ENCODE results near the gene XXYLT1.

Gene XXYLT1

DNA sequence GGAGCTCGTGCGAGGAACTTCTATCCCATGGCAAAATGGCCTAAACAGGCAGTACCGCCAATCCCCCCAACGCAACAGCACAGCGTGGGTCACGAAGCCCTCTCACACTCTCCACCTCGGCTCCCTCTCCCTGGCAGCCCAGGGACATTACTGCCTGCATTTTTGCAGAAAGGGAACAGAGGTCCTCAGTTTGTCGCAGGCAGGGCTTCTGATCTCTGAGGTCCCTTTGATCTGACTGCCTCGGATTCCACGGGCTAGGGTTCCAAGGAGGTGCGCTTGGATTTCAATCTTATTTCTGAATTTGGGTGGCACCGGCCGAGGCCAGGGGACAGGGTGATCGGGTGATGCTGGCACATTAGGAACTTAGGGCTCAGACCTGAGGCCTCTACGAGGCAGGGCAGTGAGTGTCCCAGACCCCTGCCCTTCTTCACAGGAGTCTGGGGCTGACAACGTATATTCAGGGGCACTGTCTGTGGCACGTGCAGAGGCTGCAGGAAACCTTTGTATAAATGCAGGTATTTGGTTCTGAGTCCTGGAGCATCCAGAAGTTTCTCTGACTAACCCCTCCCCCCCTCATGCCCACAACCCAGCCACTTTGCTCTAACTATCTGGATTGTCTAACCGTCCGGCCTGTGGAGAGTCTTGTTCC is 197.9 kb downstream of the XXYLT1 start:
- no peak overlapping the region for H3K4me3 ChIP-seq (ENCODE audit: low read depth, low read length)
- DNase-seq (ENCODE audit: low read depth, low spot score): no peak
- ChIA-PET CTCF (no interaction called here), POLR2A (no interaction called here)
- TF ChIP-seq, protein P1, sequence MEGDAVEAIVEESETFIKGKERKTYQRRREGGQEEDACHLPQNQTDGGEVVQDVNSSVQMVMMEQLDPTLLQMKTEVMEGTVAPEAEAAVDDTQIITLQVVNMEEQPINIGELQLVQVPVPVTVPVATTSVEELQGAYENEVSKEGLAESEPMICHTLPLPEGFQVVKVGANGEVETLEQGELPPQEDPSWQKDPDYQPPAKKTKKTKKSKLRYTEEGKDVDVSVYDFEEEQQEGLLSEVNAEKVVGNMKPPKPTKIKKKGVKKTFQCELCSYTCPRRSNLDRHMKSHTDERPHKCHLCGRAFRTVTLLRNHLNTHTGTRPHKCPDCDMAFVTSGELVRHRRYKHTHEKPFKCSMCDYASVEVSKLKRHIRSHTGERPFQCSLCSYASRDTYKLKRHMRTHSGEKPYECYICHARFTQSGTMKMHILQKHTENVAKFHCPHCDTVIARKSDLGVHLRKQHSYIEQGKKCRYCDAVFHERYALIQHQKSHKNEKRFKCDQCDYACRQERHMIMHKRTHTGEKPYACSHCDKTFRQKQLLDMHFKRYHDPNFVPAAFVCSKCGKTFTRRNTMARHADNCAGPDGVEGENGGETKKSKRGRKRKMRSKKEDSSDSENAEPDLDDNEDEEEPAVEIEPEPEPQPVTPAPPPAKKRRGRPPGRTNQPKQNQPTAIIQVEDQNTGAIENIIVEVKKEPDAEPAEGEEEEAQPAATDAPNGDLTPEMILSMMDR (IDR thresholded peaks at IDR 0.05; ENCODE audit: insufficient read depth, low read length, missing control alignments): no peak

- no peak overlapping the region for H3K4me3 ChIP-seq (ENCODE audit: low read depth, low read length)
- POLR2A ChIA-PET: no interaction called here
- TF ChIP-seq, protein P1 (IDR thresholded peaks at IDR 0.05; ENCODE audit: insufficient read depth, low read length, missing control alignments): no peak
- no peak for DNase-seq (ENCODE audit: low read depth, low spot score)
- CTCF ChIA-PET: no interaction called here
Measured at GRCh38 chr3:195071916-195072820, 198.8 kb downstream of the XXYLT1 start.

DNA sequence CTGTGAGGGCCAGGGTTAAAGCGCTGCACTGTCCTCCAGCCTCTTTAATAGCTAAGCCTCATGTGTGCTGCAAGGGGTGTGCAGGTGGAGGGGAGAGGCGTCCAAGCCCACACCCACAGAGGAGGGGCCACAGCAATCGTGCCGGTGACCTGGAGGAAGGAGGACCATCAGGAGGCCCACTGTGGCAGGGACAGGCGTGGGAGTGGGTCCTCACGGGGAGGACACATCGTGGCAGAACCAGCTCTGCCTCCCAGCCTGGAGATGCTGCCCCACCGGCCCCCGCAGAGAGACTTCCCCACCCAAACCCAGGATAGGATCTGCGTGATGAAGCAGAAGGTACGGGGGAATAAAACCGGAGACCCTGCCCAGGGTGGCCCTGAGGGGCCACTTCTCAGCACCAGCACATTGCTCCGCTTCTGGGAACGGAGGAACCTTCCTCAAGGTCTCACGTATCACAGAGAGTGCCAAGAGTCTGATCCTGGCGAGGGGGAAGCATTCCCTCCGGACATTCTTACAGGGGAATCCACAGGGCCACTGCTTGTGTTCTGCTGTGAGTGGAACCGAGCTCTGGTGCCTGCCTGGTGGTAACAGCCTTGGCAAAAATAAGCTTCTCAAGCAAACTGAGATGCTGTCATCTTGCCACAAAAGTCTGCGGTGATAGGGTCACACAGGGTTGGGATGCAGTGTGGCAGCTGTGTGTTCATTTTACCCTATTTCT is 199.8 kb downstream of the XXYLT1 start:
- H3K4me3 ChIP-seq (ENCODE audit: low read depth, low read length): no peak overlapping the region
- ChIA-PET POLR2A (no interaction called here), CTCF (no interaction called here)
- DNase-seq (ENCODE audit: low read depth, low spot score): no peak
- TF ChIP-seq, protein P1 (IDR thresholded peaks at IDR 0.05; ENCODE audit: insufficient read depth, low read length, missing control alignments): no peak

DNA sequence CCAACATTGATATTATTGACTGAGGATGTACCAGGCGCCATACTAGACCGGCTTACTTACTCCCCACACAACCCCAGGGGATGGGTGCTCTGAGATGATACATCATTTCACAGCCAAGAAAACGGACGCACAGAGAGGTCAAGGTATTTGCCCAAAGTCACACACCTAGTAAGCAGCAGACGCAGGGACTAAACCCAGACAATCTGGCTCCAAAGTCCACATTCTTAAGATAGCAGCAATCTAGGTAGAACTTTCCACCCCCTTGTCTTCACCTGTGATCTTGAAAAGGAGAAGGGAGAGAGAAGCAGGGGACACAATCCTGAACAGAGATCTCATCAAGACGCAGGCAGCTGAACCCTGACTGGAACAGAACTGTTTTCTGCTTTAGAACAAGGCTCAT is 200.6 kb downstream of the XXYLT1 start:
- TF ChIP-seq, protein P1 (IDR thresholded peaks at IDR 0.05; ENCODE audit: insufficient read depth, low read length, missing control alignments): no peak
- H3K4me3 ChIP-seq (ENCODE audit: low read depth, low read length): no peak overlapping the region
- POLR2A ChIA-PET: no interaction called here
- DNase-seq (ENCODE audit: low read depth, low spot score): no peak
- CTCF ChIA-PET: no interaction called here

- TF ChIP-seq, protein P1 (IDR thresholded peaks at IDR 0.05; ENCODE audit: insufficient read depth, low read length, missing control alignments): no peak
- ChIA-PET CTCF (interaction anchor here (0.8 kb wide), 1 partner anchor 118 kb away, joined by 3 read pairs; no protein-coding TSS in a partner anchor), POLR2A (no interaction called here)
- no peak overlapping the region for H3K4me3 ChIP-seq (ENCODE audit: low read depth, low read length)
- DNase-seq (ENCODE audit: low read depth, low spot score): no peak
Measured at GRCh38 chr3:195069501-195070251, 201.3 kb downstream of the XXYLT1 start.

All from AG04449 (cell line).